HEK293 (cell line): ENCODE results near the gene TRIM47.

Experiments used
- CTCF ChIP-seq: fragments of 450-650 bp; formaldehyde crosslinking; IDR thresholded peaks from 2 replicates; pipeline ENCODE4 v1.5.1; 2016; ENCODE audit warnings: missing biosample characterization, missing genetic modification characterization
- REST ChIP-seq: fragments of 450-650 bp; formaldehyde crosslinking; IDR thresholded peaks from 2 replicates; pipeline ENCODE4 v1.5.1; 2016; ENCODE audit warnings: missing biosample characterization, missing genetic modification characterization
- ZBTB1 ChIP-seq: fragments of 450-650 bp; formaldehyde crosslinking; IDR thresholded peaks from 2 replicates; pipeline ENCODE4 v1.5.1; 2016; ENCODE audit warnings: missing biosample characterization, missing genetic modification characterization
- ZNF596 ChIP-seq: fragments of 450-650 bp; IDR thresholded peaks from 2 replicates; pipeline ENCODE4 v1.5.0; 2018; ENCODE audit warnings: missing biosample characterization, mild to moderate bottlenecking, missing genetic modification characterization, moderate library complexity
- ZNF704 ChIP-seq: fragments of 450-650 bp; formaldehyde crosslinking; IDR thresholded peaks from 2 replicates; pipeline ENCODE4 v1.5.1; 2016; ENCODE audit warnings: missing biosample characterization, missing genetic modification characterization
- ZNF785 ChIP-seq: fragments of 450-650 bp; formaldehyde crosslinking; IDR thresholded peaks from 2 replicates; pipeline ENCODE4 v1.5.1; 2016; ENCODE audit warnings: missing biosample characterization, missing genetic modification characterization

GRCh38 chr17:75825149-75825552, 53.2 kb downstream of the TRIM47 start:
- TF ChIP-seq ZNF785 (no peak), CTCF (tag by site-specific recombination) (no peak), ZNF704 (no peak), REST (tag by site-specific recombination) (no peak), ZBTB1 (tag by site-specific recombination) (no peak), ZNF596 (tag by site-specific recombination) (no peak)
